PC-3 (cell line): ENCODE data around the gene SORL1-AS1.

Experiments
- ATAC-seq: fragments of 200-7000 bp; cut with Tn5 transposase; 2 replicates; pipeline ENCODE4 v1.9.1; 2020; ENCODE audit warnings: mild to moderate bottlenecking, moderate library complexity
- BruUV-seq: library from RNA; stranded (reverse); fragments of 400-500 nt; replicated peaks from 2 replicates; lab custom pipeline; 2021; lab: Mats Ljungman, UMichigan
- CTCF ChIA-PET: fragments of 300-600 bp; sonication (Branson Sonifier 250); formaldehyde crosslinking; loops from one replicate; lab custom pipeline; 2022; ENCODE audit warnings: antibody characterized with exemption; lab: Charles Lee
- POLR2A ChIA-PET: fragments of 300-600 bp; sonication (Branson Sonifier 250); formaldehyde crosslinking; loops from one replicate; lab custom pipeline; 2022; ENCODE audit warnings: antibody characterized with exemption; ENCODE audit not compliant: unreplicated experiment; lab: Charles Lee
- DNase-seq: peaks from one replicate; pipeline ENCODE4 v3.0.0-alpha.2; 2015
- H2AFZ ChIP-seq: fragments of 300-600 bp; sonication (generic); 2 replicates; pipeline ENCODE4 v1.6.0; 2016; ENCODE audit warnings: antibody characterized with exemption, low read length
- H3F3A ChIP-seq: fragments of 300-600 bp; sonication (generic); one replicate; pipeline ENCODE4 v1.6.0; 2017; ENCODE audit warnings: antibody characterized with exemption, low read length, control low read depth, mild to moderate bottlenecking; ENCODE audit not compliant: unreplicated experiment
- H3K27ac ChIP-seq: fragments of 300-600 bp; sonication (generic); 2 replicates; pipeline ENCODE4 v1.5.1; 2016; ENCODE audit warnings: mild to moderate bottlenecking, low read length
- H3K27me3 ChIP-seq: fragments of 300-600 bp; sonication (generic); 2 replicates; pipeline ENCODE4 v1.6.1; 2016; ENCODE audit warnings: low read length, mixed read lengths
- H3K36me3 ChIP-seq: fragments of 300-600 bp; sonication (generic); 2 replicates; pipeline ENCODE4 v1.6.1; 2016; ENCODE audit warnings: low read depth, mixed run types, low read length, mixed read lengths
- H3K4me1 ChIP-seq: fragments of 300-600 bp; sonication (generic); 2 replicates; pipeline ENCODE4 v1.5.1; 2016; ENCODE audit warnings: low read length; ENCODE audit not compliant: insufficient read depth
- H3K4me2 ChIP-seq: fragments of 300-600 bp; sonication (generic); 2 replicates; pipeline ENCODE4 v1.6.0; 2016; ENCODE audit warnings: low read length
- H3K4me3 ChIP-seq: fragments of 300-600 bp; sonication (generic); 2 replicates; pipeline ENCODE4 v1.5.1; 2016; ENCODE audit warnings: mild to moderate bottlenecking, low read length, mixed read lengths
- H3K79me2 ChIP-seq: fragments of 300-600 bp; sonication (generic); 2 replicates; pipeline ENCODE4 v1.6.1; 2017; ENCODE audit warnings: low read length, mixed read lengths
- H3K9ac ChIP-seq: fragments of 300-600 bp; sonication (generic); 2 replicates; pipeline ENCODE4 v1.6.0; 2016; ENCODE audit warnings: mild to moderate bottlenecking, low read length
- H3K9me2 ChIP-seq: fragments of 300-600 bp; sonication (generic); replicated peaks from 2 replicates; pipeline ENCODE4 v1.6.1; 2016; ENCODE audit warnings: mixed run types, low read length, mixed read lengths
- H3K9me3 ChIP-seq: fragments of 300-600 bp; sonication (generic); 2 replicates; pipeline ENCODE4 v1.6.1; 2016; ENCODE audit warnings: low read length, mixed read lengths
- H4K20me1 ChIP-seq: fragments of 300-600 bp; sonication (generic); 2 replicates; pipeline ENCODE4 v1.6.1; 2016; ENCODE audit warnings: low read length, mixed read lengths
- CTCF ChIP-seq: fragments of 300-600 bp; sonication (generic); conservative IDR thresholded peaks from 2 replicates; pipeline ENCODE4 v1.5.1; 2017; ENCODE audit warnings: antibody characterized with exemption, low read depth, mild to moderate bottlenecking, low read length
- EZH2 ChIP-seq: fragments of 300-600 bp; sonication (generic); IDR thresholded peaks from one replicate; pipeline ENCODE4 v1.6.1; 2017; ENCODE audit warnings: antibody characterized with exemption, mild to moderate bottlenecking, low read length; ENCODE audit not compliant: unreplicated experiment
- EZH2phosphoT487 ChIP-seq: fragments of 300-600 bp; sonication (generic); IDR thresholded peaks from 2 replicates; pipeline ENCODE4 v1.6.1; 2018; ENCODE audit warnings: mild to moderate bottlenecking, antibody characterized with exemption, low read length, borderline replicate concordance
- intact Hi-C: fragments of 100-400 bp; cut with micrococcal nuclease; formaldehyde crosslinking; loops from 2 replicates; pipeline ENCODE4 v1.9.0; 2023

Gene SORL1-AS1

GRCh38 chr11:121425828-121426227 lies 26.9 kb downstream of the SORL1-AS1 start:
- H2AFZ ChIP-seq = no peak overlapping the region
- ChIA-PET POLR2A (no interaction called here), CTCF (interaction anchor here (0.6 kb wide), 1 partner anchor 1080 kb away, joined by 8 read pairs; no protein-coding TSS in a partner anchor)
- H3K27me3 ChIP-seq = no peaks in the 10 kb centered on the region
- TF ChIP-seq EZH2phosphoT487 (no peak), EZH2 (no peak), CTCF (no peak)
- no peaks in the 10 kb centered on the region for H4K20me1 ChIP-seq
- no peaks in the 10 kb centered on the region for H3K36me3 ChIP-seq
- no peaks in the 10 kb centered on the region for H3K9me3 ChIP-seq
- H3K9ac ChIP-seq = no peak overlapping the region
- H3K9me2 ChIP-seq = no peaks in the 10 kb centered on the region
- H3K79me2 ChIP-seq = no peaks in the 10 kb centered on the region
- H3K4me2 ChIP-seq = no peak overlapping the region
- DNase-seq = no peak
- no peak for ATAC-seq
- BruUV-seq = no TSS peak
- no peaks in the 10 kb centered on the region for H3F3A ChIP-seq
- peaks cover 13% of the 10 kb centered on the region; the same call in 1 of the 2 replicates for H3K4me1 ChIP-seq
- H3K27ac ChIP-seq = no peak overlapping the region
- intact Hi-C loops = no loop called here
- no peak overlapping the region for H3K4me3 ChIP-seq

- Histone ChIP-seq H2AFZ (no peak overlapping the region), H3K27me3 (no peaks in the 10 kb centered on the region), H3K27ac (no peak overlapping the region), H4K20me1 (no peaks in the 10 kb centered on the region), H3F3A (no peaks in the 10 kb centered on the region), H3K9me3 (no peaks in the 10 kb centered on the region), H3K9me2 (no peaks in the 10 kb centered on the region), H3K4me3 (no peak overlapping the region), H3K36me3 (no peaks in the 10 kb centered on the region), H3K4me1 (peaks cover 13% of the 10 kb centered on the region; the same call in 1 of the 2 replicates), H3K4me2 (no peak overlapping the region), H3K79me2 (no peaks in the 10 kb centered on the region), H3K9ac (no peak overlapping the region)
- ATAC-seq (no peak), DNase-seq (no peak)
- ChIA-PET POLR2A (no interaction called here), CTCF (no interaction called here)
- intact Hi-C loops = no loop called here
- BruUV-seq = no TSS peak
- TF ChIP-seq EZH2phosphoT487 = no peak
Observed at GRCh38 chr11:121422675-121423074, 30.1 kb downstream of the SORL1-AS1 start.

GRCh38 chr11:121421149-121421901 lies 31.4 kb downstream of the SORL1-AS1 start:
- H3K79me2 ChIP-seq = no peaks in the 10 kb centered on the region
- POLR2A ChIA-PET = no interaction called here

More at GRCh38 chr11:121421149-121421901, 31.4 kb downstream of the SORL1-AS1 start:
- ATAC-seq (peak; percentile 68), DNase-seq (peak; percentile 71)
- TF ChIP-seq CTCF (peak; percentile 43; the same call in 1 of the 2 replicates), EZH2phosphoT487 (no peak)
- no peaks in the 10 kb centered on the region for H3K9me3 ChIP-seq
- H3K4me3 ChIP-seq = no peak overlapping the region
- H3K9ac ChIP-seq = no peak overlapping the region
- no peak overlapping the region for H3K4me2 ChIP-seq
- no peak overlapping the region for H2AFZ ChIP-seq
- H3K27me3 ChIP-seq = no peaks in the 10 kb centered on the region
- intact Hi-C loops = no loop called here
- no peak overlapping the region for H3K27ac ChIP-seq
- no peaks in the 10 kb centered on the region for H3K36me3 ChIP-seq
- H3K9me2 ChIP-seq = no peaks in the 10 kb centered on the region
- peaks cover 23% of the 10 kb centered on the region for H3K4me1 ChIP-seq
- no peaks in the 10 kb centered on the region for H4K20me1 ChIP-seq
- no peaks in the 10 kb centered on the region for H3F3A ChIP-seq
- CTCF ChIA-PET = interaction anchor here (1.0 kb wide), 2 partner anchors 26 to 100 kb away, joined by 3 to 4 read pairs; no protein-coding TSS in a partner anchor
- BruUV-seq = no TSS peak
